ENCODE results near the gene ARHGAP22.

ARHGAP22 gene

DNA sequence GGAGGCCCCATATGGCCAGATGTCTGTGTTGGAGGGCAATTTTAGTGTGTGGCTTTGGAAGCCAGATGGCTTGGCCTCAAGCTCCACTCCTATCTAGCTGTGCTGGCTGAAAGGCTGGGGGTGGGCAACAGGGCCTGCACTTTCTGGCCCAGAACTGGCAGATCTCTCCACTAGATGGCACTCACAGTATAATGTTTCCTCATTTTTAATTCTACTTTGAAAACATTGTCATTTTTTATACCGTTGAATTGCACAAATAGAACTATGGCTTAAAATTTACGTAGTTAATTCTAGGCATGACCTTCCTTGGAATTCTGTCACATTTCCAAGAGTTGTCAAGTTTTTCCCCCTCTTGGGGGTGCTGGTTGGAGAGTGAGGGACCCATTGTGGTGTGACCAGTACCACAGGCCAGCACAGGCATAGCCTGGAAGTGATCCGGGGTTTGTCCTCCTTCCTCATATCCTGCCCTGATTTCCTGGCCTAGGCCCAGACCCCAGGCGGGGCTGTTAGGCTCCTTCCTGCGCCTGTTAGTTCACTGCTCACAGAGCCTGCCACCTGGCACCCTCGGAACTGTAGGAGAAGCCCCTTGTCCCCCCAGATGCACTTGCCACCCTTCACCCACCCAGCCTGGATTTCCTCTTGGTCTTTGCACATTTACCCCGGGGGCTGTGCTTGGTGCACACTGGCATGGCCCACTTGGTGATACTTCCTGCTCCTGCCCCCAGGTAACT lies 52.8 kb downstream of the ARHGAP22 start:
- Histone ChIP-seq H3K9ac (ENCODE audit: low read depth, low read length) (no peak overlapping the region), H3K4me1 (ENCODE audit: insufficient read depth, low read length) (0 out of 2 replicates have a peak, but pooled peaks cover 4% of the 10 kb centered on the region), H3K9me3 (ENCODE audit: control insufficient read depth, insufficient read depth, low read length) (no peaks in the 10 kb centered on the region), H3K36me3 (ENCODE audit: insufficient read depth, low read length) (no peaks in the 10 kb centered on the region)

GRCh38 chr10:48550977-48551376 lies 53.9 kb downstream of the ARHGAP22 start:
- Histone ChIP-seq H3K9ac (ENCODE audit: low read depth, low read length) (no peak overlapping the region), H3K9me3 (ENCODE audit: control insufficient read depth, insufficient read depth, low read length) (no peaks in the 10 kb centered on the region), H3K4me1 (ENCODE audit: insufficient read depth, low read length) (0 out of 2 replicates have a peak, but pooled peaks cover 4% of the 10 kb centered on the region), H3K36me3 (ENCODE audit: insufficient read depth, low read length) (no peaks in the 10 kb centered on the region)

- 0 out of 2 replicates have a peak, but pooled peaks cover 4% of the 10 kb centered on the region for H3K4me1 ChIP-seq (ENCODE audit: insufficient read depth, low read length)
Measured at GRCh38 chr10:48550071-48550691, 54.7 kb downstream of the ARHGAP22 start.

DNA sequence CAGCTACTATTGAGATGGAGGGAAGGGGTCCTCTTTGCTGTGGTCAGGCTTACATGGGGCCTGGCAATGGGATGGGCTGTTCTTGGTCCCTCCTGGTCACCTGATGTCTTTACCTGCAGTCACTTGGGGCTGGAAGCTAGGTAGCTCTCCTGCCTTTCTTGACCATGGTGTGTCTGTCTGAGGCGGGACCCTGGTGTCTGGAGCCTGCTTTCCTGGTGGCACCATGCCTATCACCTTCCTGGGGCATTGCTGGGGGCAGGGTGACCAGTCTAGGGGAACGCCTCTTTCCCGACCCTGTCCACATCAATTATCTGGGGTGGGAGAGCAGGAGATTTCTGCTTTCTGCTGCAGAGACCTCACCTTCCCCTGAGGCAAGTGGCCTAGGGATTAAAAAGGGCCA lies 55.6 kb downstream of the ARHGAP22 start:
- Histone ChIP-seq H3K4me1 (ENCODE audit: insufficient read depth, low read length) (0 out of 2 replicates have a peak, but pooled peaks cover 4% of the 10 kb centered on the region), H3K36me3 (ENCODE audit: insufficient read depth, low read length) (no peaks in the 10 kb centered on the region), H3K9ac (ENCODE audit: low read depth, low read length) (no peak overlapping the region), H3K9me3 (ENCODE audit: control insufficient read depth, insufficient read depth, low read length) (no peaks in the 10 kb centered on the region)

More at GRCh38 chr10:48550071-48550691, 54.7 kb downstream of the ARHGAP22 start:
- Histone ChIP-seq H3K9ac (ENCODE audit: low read depth, low read length) (no peak overlapping the region), H3K36me3 (ENCODE audit: insufficient read depth, low read length) (no peaks in the 10 kb centered on the region), H3K9me3 (ENCODE audit: control insufficient read depth, insufficient read depth, low read length) (no peaks in the 10 kb centered on the region)

GRCh38 chr10:48548531-48549135 lies 56.2 kb downstream of the ARHGAP22 start:
- H3K9ac ChIP-seq (ENCODE audit: low read depth, low read length): no peak overlapping the region
- H3K9me3 ChIP-seq (ENCODE audit: control insufficient read depth, insufficient read depth, low read length): no peaks in the 10 kb centered on the region
- H3K4me1 ChIP-seq (ENCODE audit: insufficient read depth, low read length): 0 out of 2 replicates have a peak, but pooled peaks cover 4% of the 10 kb centered on the region
- no peaks in the 10 kb centered on the region for H3K36me3 ChIP-seq (ENCODE audit: insufficient read depth, low read length)

DNA sequence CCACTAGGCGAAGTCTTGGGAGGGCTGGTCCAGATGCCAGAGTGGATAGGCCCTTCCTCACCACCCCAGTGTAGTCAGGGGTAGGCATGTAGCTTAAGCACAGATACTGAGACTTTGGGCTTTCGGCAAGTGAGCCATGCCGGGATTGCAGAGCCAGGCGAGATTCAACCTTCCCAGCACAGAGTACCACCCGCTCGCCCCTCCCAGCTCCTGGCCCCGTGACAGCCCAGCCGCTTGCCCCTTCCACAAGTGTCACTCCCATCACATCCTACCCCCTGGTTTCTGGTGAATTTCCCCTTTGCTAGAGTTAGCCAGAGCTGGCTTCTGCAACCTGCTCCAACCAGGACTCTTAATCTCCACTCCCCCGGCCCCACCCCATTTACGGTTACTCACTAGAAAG lies 56.9 kb downstream of the ARHGAP22 start:
- H3K4me1 ChIP-seq (ENCODE audit: insufficient read depth, low read length): 0 out of 2 replicates have a peak, but pooled peaks cover 11% of the 10 kb centered on the region
- no peaks in the 10 kb centered on the region for H3K36me3 ChIP-seq (ENCODE audit: insufficient read depth, low read length)
- no peaks in the 10 kb centered on the region for H3K9me3 ChIP-seq (ENCODE audit: control insufficient read depth, insufficient read depth, low read length)
- no peak overlapping the region for H3K9ac ChIP-seq (ENCODE audit: low read depth, low read length)

GRCh38 chr10:48547061-48547895 lies 57.6 kb downstream of the ARHGAP22 start:
- Histone ChIP-seq H3K4me1 (ENCODE audit: insufficient read depth, low read length) (peaks cover 17% of the 10 kb centered on the region; the same call in 1 of the 2 replicates), H3K9me3 (ENCODE audit: control insufficient read depth, insufficient read depth, low read length) (no peaks in the 10 kb centered on the region), H3K36me3 (ENCODE audit: insufficient read depth, low read length) (no peaks in the 10 kb centered on the region), H3K9ac (ENCODE audit: low read depth, low read length) (no peak overlapping the region)

DNA sequence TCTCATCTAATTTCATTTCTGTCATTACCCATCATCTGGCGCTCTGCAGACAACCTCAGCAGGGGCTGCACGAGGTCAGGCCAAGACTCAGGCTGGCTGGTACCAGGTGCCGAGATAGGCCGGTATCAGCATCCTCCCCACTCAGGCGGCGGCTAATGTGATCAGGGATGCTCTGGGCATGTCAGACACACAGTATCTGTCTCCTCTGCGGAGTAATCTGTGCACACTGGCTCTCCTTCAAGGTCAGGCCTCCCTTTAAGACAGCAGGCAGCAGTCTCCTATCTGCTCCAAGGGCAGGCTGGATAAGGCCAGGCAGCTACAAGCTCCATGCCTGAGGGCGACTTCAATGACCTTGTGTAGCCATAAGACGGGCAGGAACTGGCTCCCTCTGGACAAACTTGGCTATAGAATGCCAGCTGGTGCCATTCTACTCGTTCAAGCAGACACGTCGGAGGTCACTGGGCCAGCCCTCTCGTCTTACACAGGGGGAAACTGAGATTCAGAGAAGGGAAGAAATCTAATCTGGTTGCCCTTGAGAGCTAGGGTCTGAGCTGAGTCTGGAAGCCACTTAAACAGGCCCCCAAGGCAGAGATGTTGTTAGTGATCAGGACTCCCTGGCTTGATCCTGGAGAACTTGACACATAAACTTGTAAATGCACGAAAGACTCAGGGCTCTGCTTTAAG lies 59.3 kb downstream of the ARHGAP22 start:
- no peaks in the 10 kb centered on the region for H3K9me3 ChIP-seq (ENCODE audit: control insufficient read depth, insufficient read depth, low read length)
- no peaks in the 10 kb centered on the region for H3K36me3 ChIP-seq (ENCODE audit: insufficient read depth, low read length)

DNA sequence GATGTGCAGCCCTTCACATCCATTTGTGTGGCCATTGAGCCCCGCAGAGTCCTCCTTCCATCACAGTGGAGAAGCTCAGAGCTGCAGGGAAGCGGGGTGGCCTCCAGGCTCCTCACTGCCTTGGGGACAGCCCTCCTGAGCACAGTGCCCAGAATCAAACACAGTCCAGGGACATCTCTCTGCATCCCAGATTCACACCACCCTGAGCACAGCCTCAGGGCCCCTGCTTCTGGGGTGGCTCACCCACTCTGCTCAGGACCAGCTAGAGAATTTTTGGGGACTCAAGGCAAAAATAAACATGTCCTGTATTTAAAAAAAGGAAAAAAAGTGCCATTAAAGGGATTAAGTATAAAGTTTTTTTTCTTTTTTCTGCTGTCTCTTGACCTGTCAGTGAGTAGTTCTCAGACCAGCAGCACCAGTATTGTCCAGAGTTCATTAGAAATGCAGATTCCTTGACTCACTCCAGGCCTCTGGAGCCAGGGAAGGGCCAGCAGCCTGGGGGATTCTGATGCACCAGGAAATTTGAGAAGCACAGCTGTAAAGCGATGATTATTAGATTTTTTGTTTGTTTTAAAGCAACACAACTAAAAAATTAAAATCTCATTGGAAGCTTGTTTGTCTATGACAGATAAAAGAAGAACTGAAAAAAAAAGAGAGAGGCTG lies 61.6 kb downstream of the ARHGAP22 start:
- H3K4me1 ChIP-seq (ENCODE audit: insufficient read depth, low read length): peaks cover 18% of the 10 kb centered on the region
- H3K36me3 ChIP-seq (ENCODE audit: insufficient read depth, low read length): no peaks in the 10 kb centered on the region
- H3K9ac ChIP-seq (ENCODE audit: low read depth, low read length): no peak overlapping the region
- H3K9me3 ChIP-seq (ENCODE audit: control insufficient read depth, insufficient read depth, low read length): no peaks in the 10 kb centered on the region

More for the DNA sequence above, 59.3 kb downstream of the ARHGAP22 start:
- H3K9ac ChIP-seq (ENCODE audit: low read depth, low read length): no peak overlapping the region
- H3K4me1 ChIP-seq (ENCODE audit: insufficient read depth, low read length): peaks cover 18% of the 10 kb centered on the region; the same call in 1 of the 2 replicates

GRCh38 chr10:48542471-48543181 lies 62.2 kb downstream of the ARHGAP22 start:
- Histone ChIP-seq H3K9ac (ENCODE audit: low read depth, low read length) (no peak overlapping the region), H3K36me3 (ENCODE audit: insufficient read depth, low read length) (no peaks in the 10 kb centered on the region), H3K4me1 (ENCODE audit: insufficient read depth, low read length) (peaks cover 25% of the 10 kb centered on the region), H3K9me3 (ENCODE audit: control insufficient read depth, insufficient read depth, low read length) (no peaks in the 10 kb centered on the region)

DNA sequence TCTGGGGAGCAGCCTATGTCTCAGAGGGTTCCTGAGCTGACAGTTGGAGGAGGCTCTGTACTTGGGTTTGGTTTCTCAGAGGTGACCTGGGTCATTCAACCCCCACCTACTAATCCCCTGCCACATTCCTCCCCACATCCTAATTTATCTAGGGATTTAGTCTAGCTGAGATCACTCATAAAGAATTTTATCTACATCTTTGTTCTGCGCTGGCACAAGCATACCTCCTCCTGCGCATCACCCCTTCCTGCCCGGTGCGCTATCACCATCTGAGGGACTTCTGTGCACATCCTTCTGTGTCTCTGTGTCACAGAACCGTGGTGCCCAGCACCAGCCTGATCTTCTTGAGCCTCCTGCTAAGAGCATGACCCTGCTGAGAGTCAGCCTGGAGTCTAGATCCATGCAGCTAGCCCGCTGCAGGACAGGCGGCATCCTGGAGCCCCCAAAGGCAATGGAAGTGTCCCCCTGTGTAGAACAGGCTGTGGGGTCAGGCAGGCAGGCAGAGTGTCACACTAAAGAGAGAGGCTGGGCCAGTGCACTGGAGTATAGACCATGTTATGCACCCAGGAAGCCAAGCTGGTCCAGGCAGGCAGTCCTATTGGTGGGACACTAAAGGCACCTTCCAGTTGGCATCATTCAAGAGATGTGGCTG lies 63.6 kb downstream of the ARHGAP22 start:
- peaks cover 35% of the 10 kb centered on the region for H3K4me1 ChIP-seq (ENCODE audit: insufficient read depth, low read length)
- H3K9me3 ChIP-seq (ENCODE audit: control insufficient read depth, insufficient read depth, low read length): no peaks in the 10 kb centered on the region
- H3K9ac ChIP-seq (ENCODE audit: low read depth, low read length): no peak overlapping the region
- H3K36me3 ChIP-seq (ENCODE audit: insufficient read depth, low read length): no peaks in the 10 kb centered on the region

DNA sequence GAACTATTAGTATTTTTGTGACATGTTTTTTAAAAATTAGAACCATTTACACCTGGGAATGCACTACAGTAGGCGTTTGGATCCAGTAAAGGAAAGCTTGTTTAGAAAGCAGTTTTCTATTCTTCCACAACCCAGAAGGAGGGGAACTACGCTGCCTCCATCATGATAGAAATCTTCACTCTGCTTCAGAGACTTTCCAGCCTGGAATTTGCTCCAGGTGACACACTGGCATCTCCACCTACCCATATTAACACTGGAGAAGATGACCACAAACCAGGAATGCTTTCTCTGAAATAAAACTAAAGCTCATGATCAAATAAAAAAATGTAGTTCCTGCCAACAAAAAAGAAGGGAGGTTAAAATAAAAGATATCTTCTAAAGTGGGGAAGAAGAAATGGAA lies 66.3 kb downstream of the ARHGAP22 start:
- Histone ChIP-seq H3K9ac (ENCODE audit: low read depth, low read length) (no peak overlapping the region), H3K4me1 (ENCODE audit: insufficient read depth, low read length) (peaks cover 59% of the 10 kb centered on the region), H3K36me3 (ENCODE audit: insufficient read depth, low read length) (no peaks in the 10 kb centered on the region), H3K9me3 (ENCODE audit: control insufficient read depth, insufficient read depth, low read length) (no peaks in the 10 kb centered on the region)

Measured in ES-I3 (cell line).